ENCODE data around the gene ANO7.

Gene ANO7

DNA sequence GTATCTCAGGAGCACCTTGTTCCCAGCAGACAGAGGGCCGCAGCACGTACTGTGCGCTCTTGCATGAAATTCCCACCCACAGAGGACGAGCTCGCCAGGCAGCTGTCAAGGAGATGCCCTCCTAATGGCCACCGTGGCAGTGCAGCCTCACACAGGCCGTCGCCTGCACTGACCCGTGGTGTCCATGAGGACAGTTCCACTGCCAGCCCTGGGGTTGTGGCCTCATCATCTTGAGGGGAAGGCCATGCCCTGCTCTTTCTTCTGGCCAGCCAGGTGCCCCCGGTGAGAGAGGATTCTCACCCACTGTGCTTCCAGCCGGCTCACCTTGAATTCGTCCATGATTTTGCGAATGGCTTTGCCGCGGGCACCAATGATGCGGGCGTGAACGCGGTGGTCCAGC, 42.0 kb downstream of the ANO7 start:
- DNase-seq = no peak

DNA sequence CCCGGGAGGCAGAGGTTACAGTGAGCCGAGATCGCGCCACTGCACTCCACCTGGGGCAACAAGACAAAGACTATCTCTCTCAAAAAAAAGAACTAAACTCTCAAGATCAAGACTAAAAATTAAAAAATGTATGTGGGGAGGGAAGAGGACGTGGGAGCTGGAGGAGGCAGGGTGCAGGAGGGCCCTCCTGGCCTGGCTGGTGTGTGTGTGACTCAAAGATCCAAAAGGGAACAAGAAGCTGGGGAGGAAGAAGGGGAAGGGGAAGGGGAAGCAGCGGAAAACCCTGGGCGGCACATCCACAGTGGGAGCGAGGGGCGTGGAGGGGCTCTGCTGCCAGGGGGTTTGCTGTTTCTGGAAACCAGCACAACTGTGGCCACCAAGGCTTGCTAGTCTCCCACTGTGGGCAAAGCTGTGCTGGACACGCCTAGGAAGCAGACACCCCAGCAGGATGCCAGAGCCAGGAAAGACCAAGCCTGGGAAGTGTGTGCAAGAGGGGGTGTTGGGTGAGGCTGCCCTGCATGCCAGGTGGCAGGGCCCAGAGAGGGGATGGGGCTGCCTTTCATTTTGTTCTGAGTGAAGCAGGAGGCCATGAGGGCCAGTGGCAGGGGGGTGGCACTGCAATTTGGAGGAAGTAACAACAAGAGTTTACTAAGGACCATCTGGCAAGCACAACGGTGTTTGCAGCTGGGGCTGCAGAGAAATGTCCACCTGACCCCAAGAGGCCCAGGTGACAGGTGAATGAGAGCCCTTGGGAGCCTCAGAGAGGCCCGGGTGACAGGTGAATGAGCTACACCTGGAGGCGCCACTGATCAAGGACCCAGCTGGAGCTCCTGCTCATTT, 44.5 kb downstream of the ANO7 start:
- DNase-seq = no peak

DNA sequence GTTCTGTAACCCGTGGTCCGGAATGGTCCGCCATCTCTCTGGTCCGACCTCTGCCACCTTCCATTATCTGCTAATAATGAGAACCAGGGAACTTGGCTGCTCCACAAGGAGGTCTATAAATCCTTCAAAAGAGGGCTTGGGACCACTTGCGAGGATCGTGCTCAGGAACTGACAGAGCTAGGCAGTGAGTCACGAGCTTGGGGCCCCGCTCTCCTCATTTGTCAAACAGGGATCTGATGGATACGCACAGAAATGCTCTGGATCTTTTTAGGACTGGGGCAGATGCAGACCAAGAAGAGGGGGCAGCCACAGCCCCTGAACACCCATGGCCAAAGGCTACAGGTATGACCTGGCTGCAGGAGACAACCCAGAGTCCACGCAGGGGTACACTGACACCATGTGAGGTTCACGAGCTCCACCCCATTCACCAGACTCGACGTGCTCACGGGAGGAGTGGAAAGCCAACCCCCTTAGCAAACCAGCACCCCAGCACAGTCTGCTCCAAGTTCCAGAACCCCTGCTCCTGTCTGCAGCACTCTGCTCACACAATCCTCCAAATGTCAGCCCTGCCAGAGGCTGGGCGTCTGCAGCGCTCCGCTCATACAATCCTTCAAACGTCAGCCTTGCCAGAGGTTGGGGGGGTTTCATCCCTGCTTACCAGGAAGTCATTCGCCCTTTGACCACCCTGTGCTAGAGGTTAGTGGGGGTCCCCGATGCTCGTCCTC, 45.8 kb downstream of the ANO7 start:
- no peak for DNase-seq

DNA sequence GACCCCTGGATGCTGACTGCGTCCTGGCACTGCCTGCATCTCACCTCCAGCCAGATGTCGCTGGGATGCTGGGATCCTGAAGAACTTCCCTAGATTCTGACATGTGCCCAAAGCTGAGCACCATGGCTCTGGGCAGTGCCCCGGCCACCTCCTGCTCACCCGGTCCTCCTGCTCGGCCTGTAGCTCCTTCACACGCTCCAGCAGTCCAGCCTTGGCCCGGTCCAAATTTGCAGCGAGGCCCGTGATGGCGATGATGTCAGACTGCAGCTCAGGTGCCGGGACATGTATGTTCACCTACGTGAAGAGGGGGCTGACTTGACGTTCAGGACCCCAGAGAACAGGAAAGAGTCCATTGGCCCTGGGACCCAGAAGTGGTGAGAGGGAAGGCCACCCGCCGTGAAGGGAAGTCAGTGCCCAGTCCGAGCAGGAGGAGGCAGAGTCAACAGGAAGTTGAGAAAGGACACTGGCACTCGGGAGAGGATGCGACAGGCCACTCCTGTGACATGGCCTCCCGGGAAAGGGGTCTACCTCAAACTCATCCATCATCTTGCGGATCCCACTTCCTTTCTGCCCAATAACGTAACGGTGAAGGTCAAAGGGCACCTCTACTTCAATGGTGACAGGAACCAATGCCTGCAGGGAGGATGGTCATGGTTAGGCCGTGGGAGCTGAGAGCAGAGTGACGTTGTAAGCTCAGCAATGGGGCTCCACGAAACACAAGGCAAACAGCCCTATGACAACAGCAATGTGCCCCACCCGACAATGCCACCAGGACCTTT, 46.7 kb downstream of the ANO7 start:
- no peak for DNase-seq

DNA sequence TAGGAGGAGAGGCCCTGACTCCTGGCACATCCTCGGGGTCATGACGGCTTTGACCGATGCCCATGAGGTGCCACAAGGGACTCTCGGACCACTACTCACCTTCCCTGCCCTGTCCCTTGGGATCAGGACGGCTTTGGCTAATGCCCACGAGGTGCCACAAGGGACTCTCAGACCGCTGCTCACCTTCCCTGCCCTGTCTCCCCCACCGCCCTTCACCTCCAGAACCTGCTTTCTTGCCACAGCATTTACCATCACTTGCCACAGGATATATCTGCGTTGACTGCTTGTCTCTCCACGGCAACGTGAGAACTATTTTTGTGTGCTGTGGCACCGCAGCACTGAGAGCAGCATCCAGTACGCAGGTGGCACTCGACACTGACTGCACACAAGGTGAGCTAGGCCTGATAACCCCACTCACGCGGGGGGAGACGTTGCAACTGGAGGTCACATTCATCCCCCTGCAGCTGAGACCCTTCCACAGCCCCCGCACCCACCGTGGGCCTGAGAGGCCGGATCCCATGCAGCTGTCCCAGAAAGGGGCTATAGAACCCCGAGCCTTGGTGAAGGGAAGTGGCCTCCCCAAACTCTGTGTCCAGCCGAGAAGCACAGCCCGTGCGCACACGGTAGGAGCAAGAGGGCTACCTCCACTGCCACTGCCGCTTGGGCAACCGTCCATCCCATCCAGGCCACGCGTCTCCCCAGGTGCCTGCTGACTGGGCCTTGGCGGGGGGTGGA, 47.5 kb downstream of the ANO7 start:
- DNase-seq = no peak

DNA sequence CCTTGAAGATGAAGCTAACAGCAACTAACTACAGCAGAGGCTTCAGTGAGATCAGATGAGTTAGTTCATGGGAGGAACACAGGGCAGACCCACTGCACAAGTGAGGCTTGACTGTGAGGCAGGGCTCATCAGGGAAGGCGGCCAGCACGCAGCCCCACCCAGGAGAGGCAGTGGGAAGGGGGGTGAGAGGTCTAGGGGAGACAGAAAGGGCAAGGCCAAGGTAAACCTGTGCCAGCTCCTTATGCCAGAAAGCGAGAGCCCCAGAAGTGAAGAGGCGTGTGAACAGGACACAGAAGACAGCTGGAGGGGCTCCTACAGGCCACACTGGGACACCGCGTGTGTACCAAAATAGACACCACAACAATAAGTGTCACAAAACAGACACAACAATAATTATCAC, 48.6 kb downstream of the ANO7 start:
- no peak for DNase-seq

DNA sequence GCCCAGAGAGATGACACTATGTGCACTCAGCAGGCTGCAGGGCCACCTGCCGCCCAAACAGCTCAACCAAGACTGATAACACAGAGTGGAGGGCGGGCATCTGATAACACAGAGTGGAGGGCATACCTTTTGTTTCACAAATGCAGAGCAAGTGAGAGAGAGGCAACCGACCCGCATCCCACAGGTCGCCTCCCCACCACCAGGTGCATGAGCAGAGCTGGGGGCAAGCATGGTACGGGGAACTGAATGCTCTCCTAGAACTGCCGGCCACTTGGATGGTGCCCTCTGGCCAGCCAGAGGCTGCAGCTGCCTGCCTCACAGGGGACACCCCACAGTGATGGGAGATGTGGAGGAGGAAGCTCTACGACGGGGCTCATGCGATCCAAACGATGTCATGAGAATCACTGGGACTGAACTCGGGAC, 49.5 kb downstream of the ANO7 start:
- no peak for DNase-seq

DNA sequence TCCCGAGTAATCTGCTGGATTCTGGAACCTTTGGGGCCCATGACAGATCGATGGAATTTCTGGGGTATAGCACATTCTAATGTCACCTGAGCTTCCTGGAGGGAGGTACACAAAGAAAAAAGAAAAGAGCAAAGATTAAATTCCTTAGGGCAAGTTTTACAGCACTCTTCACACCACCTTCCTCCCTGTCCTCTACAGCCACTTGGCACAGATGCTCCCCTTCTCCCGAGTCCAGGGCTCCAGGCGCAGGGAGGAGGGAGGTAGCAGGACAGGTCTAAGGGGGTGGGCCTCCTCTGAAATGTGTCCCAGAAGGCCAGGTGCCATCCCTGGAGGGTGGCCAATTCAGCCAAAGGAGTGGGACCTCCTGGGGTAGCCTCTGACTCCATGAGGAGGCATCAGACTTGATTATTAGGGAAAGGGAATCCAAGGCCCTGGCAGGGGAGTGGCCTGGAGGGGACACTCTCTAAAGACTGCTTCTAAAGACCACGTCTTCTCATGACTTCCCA, 50.3 kb downstream of the ANO7 start:
- no peak for DNase-seq

DNA sequence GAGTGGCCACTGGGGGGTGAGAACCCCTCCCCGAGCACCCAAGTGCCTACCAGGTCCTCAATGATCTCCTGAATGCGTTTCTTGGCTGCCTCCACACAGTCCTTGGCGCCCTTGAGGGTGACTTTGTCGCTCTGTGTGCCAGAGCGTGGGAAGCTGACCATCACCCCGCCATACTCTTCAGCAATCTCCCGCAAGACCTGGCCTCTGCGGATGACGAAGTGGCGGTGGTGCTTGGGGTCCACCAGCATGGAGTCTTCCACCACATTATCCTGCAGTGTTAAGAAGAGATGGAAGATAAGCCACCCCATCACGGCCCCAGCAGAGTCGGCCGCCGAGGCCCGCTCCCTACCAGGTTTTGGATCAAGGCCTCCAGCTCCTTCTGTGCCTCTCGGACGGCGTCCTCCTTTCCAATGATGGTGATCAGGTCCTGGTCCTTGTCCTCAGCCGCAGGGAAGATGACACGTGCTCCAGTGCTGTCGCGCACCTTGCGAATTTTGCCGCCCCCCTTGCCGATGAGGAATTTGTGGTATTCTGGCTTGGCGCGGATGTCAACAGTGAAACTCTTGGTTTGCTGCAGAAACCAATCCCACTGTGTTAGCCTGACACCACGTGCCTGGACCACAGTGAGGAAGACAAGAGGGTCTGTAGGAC, 51.2 kb downstream of the ANO7 start:
- no peak for DNase-seq

DNA sequence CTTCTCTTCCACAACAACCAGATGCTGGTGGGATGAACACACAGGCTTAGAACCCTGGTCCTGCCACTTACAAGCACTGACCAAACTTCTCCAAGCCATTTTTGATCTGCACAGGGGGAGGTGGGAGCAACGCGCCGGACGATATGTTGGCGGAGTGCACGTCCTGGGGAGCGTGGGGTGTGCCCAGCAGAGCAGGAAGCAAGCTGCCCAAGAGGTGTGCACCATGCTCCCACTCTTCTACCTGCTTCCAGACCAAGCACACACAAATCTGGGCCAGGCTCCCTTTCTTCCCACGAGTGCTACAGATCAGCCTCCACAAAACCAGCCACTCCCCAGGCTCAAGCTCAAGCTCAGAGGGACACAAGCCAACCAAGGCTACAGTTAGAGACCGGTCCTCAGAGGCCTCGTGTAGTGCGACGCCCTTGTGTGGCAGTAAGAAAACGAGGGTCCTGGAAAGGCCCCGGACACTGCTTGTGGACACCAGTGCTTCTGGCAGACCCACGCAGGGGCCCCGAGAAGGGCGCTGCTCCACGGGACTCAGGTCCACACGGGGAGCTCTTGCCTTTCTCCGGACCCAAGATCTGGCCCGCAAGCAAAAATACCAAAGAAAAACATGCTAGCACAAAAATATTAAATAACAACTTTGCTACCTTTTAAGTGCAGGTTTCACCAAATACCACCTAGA, 52.0 kb downstream of the ANO7 start:
- no peak for DNase-seq

DNA sequence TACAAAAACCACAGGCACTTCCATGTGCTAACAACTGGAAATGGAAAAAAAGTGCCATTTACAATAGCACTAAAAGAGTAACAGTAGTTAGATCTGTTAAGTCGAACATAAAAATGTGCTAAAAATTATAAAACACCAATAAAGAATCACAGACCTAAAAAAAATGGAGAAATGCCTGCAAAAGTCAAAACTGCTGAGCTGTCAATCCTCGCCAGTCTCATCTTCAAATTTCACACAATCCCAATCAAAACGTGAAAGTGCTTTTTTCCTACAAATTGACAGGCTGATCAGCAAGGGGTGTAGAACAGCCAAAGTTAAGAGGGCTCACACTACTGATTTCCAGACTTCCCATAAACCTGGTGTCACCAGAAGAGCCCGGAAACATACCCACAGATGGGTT, 53.2 kb downstream of the ANO7 start:
- no peak for DNase-seq

DNA sequence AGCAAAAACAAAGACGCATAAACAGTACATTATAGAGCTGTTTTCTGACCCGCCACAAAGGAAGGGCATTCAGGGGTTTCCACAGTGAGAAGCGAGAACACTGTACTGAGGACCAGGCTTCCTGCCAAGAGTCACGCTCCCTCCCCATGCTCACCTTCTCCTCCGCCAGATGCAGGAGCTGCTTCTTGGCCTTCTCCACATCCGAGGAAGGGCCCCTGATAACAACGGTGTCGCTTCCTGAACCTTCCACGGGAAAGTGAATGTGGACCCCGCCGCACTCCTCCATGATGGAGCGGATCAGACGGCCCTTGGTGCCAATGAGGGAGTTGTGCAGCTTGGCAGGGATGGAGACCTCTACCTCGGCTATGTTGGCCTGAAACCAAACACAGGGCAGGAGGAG, 53.8 kb downstream of the ANO7 start:
- DNase-seq = no peak

DNA sequence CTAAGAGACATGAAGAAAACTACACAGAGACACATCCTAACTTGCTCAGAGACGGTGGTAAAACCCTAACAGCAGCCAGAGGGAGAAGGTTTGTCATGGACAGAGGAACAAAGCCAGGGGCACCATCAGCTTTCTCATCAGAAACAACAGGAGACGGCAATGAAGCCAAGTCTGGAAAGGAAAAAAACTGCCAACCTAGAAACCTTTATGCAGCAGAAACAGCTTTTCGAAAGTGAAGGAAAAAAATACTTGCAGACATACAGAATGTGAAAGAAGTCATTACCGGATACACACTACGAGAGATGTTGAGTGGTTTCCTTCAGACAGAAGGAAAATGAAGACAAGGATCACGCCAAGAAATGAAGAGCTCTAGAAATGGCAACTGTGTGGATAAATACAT, 55.9 kb downstream of the ANO7 start:
- no peak for DNase-seq

DNA sequence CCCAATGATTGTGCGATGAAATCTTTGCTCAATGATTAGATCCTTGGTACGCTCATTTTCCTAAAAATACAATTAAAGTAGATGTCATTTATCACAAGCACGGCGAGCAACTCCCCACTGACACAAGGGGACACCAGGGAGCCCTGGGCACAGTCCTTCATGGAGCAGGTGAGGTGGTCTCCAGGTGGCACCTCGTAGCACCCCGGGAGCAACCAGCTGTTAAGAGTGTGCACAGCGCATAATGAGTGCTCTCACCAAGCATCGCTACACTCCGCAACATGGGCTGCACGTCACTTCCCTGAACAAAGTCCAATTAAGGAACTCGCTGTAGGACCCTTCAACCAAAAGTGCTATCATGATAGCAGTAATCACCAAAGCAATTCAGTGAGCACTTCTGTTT, 59.8 kb downstream of the ANO7 start:
- no peak for DNase-seq

DNA sequence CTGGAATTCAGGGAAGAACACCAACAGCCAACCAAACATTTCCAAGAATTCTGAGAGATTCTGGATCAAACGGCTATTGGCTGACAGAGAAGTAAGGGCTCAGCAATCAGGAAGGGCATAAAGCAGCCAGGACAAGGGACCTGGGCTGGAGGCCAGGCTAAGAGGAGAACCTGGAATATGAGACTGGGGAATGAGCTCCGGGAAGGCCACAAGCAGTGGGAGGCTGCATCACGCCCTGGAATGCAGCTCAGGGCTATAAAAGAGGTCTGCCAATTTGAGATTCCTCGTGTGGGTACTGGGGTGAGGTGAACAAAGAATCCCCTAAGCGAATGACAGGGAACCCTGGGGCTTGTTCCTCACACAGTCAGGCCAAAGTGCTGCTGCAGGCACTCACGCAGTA, 60.4 kb downstream of the ANO7 start:
- no peak for DNase-seq

DNA sequence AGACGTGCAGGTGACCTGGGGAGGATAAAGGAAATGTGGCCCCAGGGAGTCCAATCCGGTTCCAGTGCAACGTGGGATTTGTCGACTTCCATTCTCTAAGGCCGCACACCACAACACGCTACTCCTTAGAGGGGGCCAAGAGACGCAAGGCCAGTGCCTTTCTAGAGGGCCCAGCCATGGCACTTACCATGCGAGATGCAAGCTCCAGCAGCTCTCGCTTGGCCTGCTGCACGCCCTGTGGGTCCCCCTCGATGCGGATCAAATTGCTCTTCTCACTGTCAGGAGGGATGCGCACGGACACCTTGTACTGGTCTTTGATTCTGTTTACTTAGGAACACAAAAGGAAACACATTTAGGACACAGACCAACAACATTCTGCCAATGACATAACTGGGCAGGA, 61.2 kb downstream of the ANO7 start:
- DNase-seq = no peak

DNA sequence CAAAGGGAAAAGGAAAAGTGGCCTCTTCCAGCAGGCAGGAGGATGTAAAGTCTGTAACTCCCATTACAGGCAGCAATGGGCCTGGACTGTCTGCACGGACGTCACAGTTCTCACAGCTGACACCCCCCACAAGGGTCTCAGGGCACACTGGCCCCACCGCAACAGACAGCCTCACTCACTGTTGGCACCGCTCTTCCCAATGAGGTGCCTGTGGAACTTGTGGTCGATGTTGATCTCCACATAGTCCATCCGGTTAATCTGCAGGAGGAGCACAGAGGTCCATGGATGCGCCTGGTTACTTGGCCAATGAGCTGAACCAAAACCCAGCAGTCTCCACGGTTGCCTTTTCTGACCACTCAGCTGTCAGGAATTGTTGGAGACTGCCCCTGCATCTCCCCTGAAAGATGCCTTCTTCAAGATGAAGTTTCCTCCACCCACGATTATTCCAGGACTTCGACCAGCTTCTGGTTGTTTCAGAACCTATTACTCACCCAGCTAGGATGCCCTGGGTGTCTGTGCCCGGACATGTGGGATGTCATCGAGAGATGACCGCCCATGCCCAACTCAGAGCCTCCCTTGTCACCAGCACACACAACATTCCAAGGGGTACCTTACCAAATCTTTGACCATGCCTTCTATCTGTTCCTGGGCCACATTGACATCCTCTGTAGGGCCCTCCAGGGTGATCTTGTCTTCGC, 64.5 kb downstream of the ANO7 start:
- DNase-seq = no peak

DNA sequence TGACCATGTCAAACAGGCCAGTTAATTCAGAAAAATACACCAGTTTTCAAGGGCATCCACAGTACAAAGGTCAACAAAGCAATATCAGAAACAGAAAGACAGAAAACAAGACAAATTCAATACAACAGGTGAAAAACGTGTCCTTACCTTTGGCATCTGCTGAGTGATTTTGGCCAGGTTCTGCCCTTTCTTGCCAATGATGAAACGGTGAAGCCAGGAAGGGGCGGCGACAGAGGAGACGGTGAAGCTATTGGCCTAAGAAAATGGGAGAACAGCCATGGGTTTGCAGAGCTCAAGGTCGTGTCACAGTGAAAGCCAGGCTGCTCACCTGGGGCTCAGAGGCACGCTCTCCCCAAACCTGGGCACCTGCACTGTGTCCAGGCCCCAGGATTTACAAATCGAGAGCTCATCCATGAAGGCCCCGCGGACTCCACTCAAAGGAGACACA, 66.5 kb downstream of the ANO7 start:
- no peak for DNase-seq

DNA sequence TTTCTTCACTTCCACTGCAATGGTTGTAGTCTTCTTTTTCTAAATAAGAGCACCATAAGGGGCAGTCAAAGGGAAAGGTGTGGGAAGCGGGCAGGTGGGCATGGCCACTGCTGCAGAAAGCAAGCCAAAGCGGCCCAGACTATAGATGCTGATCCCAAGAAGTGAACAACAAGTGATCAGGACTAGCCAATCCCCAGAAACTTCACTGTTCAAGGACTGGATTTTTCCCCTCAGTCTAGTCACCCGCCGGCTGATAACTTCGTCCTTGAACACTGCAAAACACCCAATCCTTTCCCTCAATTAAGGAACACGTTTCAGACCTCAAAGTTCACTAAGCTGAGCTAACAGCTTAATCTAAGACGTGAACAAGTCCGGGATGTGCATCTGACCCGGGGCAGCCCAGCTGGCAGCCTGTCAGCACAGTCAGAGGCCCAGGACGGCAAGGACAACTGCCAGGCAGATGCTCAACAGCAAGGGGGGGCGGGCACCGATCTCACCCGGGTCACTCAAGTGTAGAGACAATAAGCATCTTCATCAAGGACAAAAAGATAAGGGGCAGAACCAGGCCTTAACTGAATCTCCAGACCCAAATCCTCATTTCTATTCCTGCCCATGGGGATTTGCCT, 67.2 kb downstream of the ANO7 start:
- DNase-seq = no peak

DNA sequence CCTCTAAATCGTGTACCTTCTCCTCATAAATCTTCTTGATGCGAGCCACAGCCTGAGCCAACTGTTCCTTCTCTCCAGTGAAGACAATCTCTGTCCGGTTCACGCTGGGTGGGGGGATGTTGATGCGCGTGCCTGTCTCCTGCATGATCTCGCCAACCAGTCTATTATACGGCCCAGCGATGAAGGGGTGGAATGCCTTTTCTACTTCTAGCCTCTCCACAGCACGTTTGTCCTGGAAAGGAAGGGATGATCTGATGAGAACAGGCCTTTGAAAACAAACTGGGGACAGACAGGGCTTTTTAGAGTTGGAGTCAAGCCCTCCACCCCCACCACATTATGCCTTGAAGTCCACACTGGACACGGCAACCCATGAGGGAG, 67.7 kb downstream of the ANO7 start:
- no peak for DNase-seq

Data from effector CD4-positive, alpha-beta T cell (primary cell).